Measurements from ENCODE around the gene NLGN4Y.

GRCh38 chrY:14834103-14835060 is 310.1 kb downstream of the NLGN4Y start:
- TF ChIP-seq, protein P1, sequence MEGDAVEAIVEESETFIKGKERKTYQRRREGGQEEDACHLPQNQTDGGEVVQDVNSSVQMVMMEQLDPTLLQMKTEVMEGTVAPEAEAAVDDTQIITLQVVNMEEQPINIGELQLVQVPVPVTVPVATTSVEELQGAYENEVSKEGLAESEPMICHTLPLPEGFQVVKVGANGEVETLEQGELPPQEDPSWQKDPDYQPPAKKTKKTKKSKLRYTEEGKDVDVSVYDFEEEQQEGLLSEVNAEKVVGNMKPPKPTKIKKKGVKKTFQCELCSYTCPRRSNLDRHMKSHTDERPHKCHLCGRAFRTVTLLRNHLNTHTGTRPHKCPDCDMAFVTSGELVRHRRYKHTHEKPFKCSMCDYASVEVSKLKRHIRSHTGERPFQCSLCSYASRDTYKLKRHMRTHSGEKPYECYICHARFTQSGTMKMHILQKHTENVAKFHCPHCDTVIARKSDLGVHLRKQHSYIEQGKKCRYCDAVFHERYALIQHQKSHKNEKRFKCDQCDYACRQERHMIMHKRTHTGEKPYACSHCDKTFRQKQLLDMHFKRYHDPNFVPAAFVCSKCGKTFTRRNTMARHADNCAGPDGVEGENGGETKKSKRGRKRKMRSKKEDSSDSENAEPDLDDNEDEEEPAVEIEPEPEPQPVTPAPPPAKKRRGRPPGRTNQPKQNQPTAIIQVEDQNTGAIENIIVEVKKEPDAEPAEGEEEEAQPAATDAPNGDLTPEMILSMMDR (IDR thresholded peaks at IDR 0.05): no peak
- TF ChIP-seq POLR2A (IDR thresholded peaks at IDR 0.05): no peak
